GM12878 (cell line): ENCODE measurements around the gene CFAP47. TPM values are rescaled to one million over a fixed set of nuclear protein-coding genes. Genes with fewer than 3 reads are reported as not detected.

ENCODE experiments used
- ATAC-seq: fragments of 200-7000 bp; cut with Tn5 transposase; 3 replicates; pipeline ENCODE4 v1.9.1; 2020; ENCODE audit warnings: mild to moderate bottlenecking, moderate library complexity
- BruUV-seq: library from RNA; stranded (reverse); fragments of 400-500 nt; replicated peaks from 2 replicates; lab custom pipeline; 2021; lab: Mats Ljungman, UMichigan
- CTCF ChIA-PET: fragments of 300-600 bp; sonication (Branson Sonifier 250); formaldehyde crosslinking; extraction: SDS; loops from one replicate; lab custom pipeline; 2021; ENCODE audit warnings: inconsistent platforms; lab: Yijun Ruan, JAX
- POLR2A ChIA-PET: fragments of 350-600 bp; formaldehyde crosslinking; extraction: SDS; loops from one replicate; lab custom pipeline; 2021; ENCODE audit warnings: inconsistent platforms; lab: Charles Lee
- RAD21 ChIA-PET: fragments of 300-600 bp; sonication (Branson Sonifier 250); formaldehyde crosslinking; loops from one replicate; lab custom pipeline; 2023; ENCODE audit warnings: antibody characterized with exemption; ENCODE audit not compliant: unreplicated experiment; lab: Charles Lee
- SMC1A ChIA-PET: fragments of 300-600 bp; sonication (Branson Sonifier 250); formaldehyde crosslinking; loops from one replicate; lab custom pipeline; 2023; ENCODE audit not compliant: unreplicated experiment, uncharacterized antibody; lab: Charles Lee
- DNase-seq: peaks from one replicate; pipeline ENCODE4 v3.0.0-alpha.2; 2011; ENCODE audit warnings: low read depth, low spot score
- FAIRE-seq: peaks from 3 replicates; lab custom pipeline; 2011; peaks lifted over from hg19 to GRCh38; lab: Jason Lieb, UNC
- H2AFZ ChIP-seq: 2 replicates; pipeline ENCODE4 v1.6.0; 2011; ENCODE audit warnings: low read depth, low read length, control low read depth; ENCODE audit not compliant: control insufficient read depth
- H3K27ac ChIP-seq: 2 replicates; pipeline ENCODE4 v1.5.1; 2011; ENCODE audit warnings: control low read depth; ENCODE audit not compliant: control insufficient read depth, insufficient read depth
- H3K27me3 ChIP-seq, 2 experiments: replicated peaks in 1 of 2; 2 replicates each; pipeline versions ENCODE4 v1.6.0 to v1.6.1; 2011; ENCODE audit warnings: low read length in 1 of 2; ENCODE audit not compliant: control insufficient read depth in 2 of 2, insufficient read depth in 2 of 2
- H3K36me3 ChIP-seq, 2 experiments: 2 replicates each; pipeline ENCODE4 v1.5.1; 2011; ENCODE audit warnings: low read length in 1 of 2; ENCODE audit not compliant: control insufficient read depth in 2 of 2, insufficient read depth in 2 of 2
- H3K4me1 ChIP-seq: 2 replicates; pipeline ENCODE4 v1.6.1; 2011; ENCODE audit warnings: mild to moderate bottlenecking, low read length, moderate library complexity, mixed read lengths; ENCODE audit not compliant: control insufficient read depth, insufficient read depth
- H3K4me2 ChIP-seq: 2 replicates; pipeline ENCODE4 v1.6.0; 2011; ENCODE audit warnings: control low read depth; ENCODE audit not compliant: control insufficient read depth, insufficient read depth
- H3K4me3 ChIP-seq: fragments of 200-600 bp; sonication (generic); 2 replicates; pipeline ENCODE4 v1.5.1; 2016
- H3K79me2 ChIP-seq: 2 replicates; pipeline ENCODE4 v1.6.0; 2011; ENCODE audit warnings: low read length; ENCODE audit not compliant: control insufficient read depth, insufficient read depth
- H3K9ac ChIP-seq: 2 replicates; pipeline ENCODE4 v1.8.0; 2011; ENCODE audit warnings: low read length, control low read depth, mixed read lengths; ENCODE audit not compliant: control insufficient read depth, insufficient read depth
- H3K9me3 ChIP-seq: replicated peaks from 3 replicates; pipeline ENCODE4 v1.5.1; 2011; ENCODE audit warnings: mild to moderate bottlenecking, low read length; ENCODE audit not compliant: control insufficient read depth, insufficient read depth
- H4K20me1 ChIP-seq: 2 replicates; pipeline ENCODE4 v1.6.0; 2011; ENCODE audit not compliant: control insufficient read depth, insufficient read depth
- CBX3 ChIP-seq: fragments of 200-600 bp; sonication (generic); IDR thresholded peaks from 2 replicates; pipeline ENCODE4 v1.6.1; 2016; ENCODE audit warnings: low read depth, borderline replicate concordance
- MYC ChIP-seq: IDR thresholded peaks from 2 replicates; pipeline ENCODE4 v1.6.1; 2011; ENCODE audit warnings: mild to moderate bottlenecking, low read length, moderate library complexity, inconsistent platforms; ENCODE audit not compliant: insufficient read depth, insufficient replicate concordance, insufficient read length, severe bottlenecking
- PRDM15 ChIP-seq: fragments of 450-650 bp; formaldehyde crosslinking; IDR thresholded peaks from 2 replicates; pipeline ENCODE4 v1.4.0; 2020; ENCODE audit warnings: mild to moderate bottlenecking, moderate library complexity
- RELA ChIP-seq: fragments of 450-650 bp; IDR thresholded peaks from 2 replicates; pipeline ENCODE4 v1.8.0; 2014; ENCODE audit warnings: borderline replicate concordance; ENCODE audit not compliant: partially characterized antibody
- SRF ChIP-seq, 2 experiments: IDR thresholded peaks; 2 replicates each; pipeline ENCODE4 v1.6.1; 2011; ENCODE audit warnings: low read depth in 2 of 2, low read length in 2 of 2, mild to moderate bottlenecking in 1 of 2, moderate library complexity in 1 of 2
- WGBS: methylation state at CpG from one replicate; pipeline ENCODE4 v1.1.6; 2016; ENCODE audit warnings: low lambda C conversion rate; ENCODE audit not compliant: insufficient replicate concordance, insufficient coverage; ENCODE audit errors: missing lambda C conversion rate; 5-methylcytosine and 5-hydroxymethylcytosine counted together
- in situ Hi-C: fragments of 300-500 bp; cut with MboI; formaldehyde crosslinking; loops from 9 replicates; pipeline ENCODE4 v1.14.3; 2018; ENCODE audit warnings: mixed read lengths
- intact Hi-C: fragments of 100-400 bp; cut with micrococcal nuclease; formaldehyde crosslinking; loops from one replicate; pipeline ENCODE4 v1.14.2; 2022; ENCODE audit not compliant: unreplicated experiment
- polyA plus RNA-seq, 11 experiments: library from polyadenylated mRNA; depleted of rRNA in 4 of 11; unstranded in 6 of 11; stranded (reverse) in 5 of 11; fragments of >200 nt; fragmentation: Nextera tagmentation in 4 of 11; fragmentation: Illumina TruSeq in 1 of 11; extraction: Ambion mirVana in 4 of 11; extraction: Trizol in 1 of 11; gene quantifications; 1 replicate in 1 of 11; 2 replicates in 10 of 11; pipeline versions ENCODE4 v1.2.1 to v1.2.3, GENCODE V29; 2011 to 2016; ENCODE audit warnings: inconsistent platforms in 2 of 11, missing spikeins in 2 of 11, low read depth in 1 of 11
- total RNA-seq, 4 experiments: library from RNA; depleted of rRNA in 3 of 4; stranded (reverse); fragments of >200 nt in 3 of 4; fragmentation: Illumina TruSeq in 1 of 4; extraction: Trizol in 1 of 4; gene quantifications; 2 replicates each; pipeline versions ENCODE4 v1.2.1 to v1.2.3, GENCODE V29; 2013 to 2021

CFAP47 gene
- total and polyA plus RNA-seq, 10 of the 15 experiments (the other 5 are each of a cell fraction or from before 2014, with no cell fraction given): 0.02 to 0.88 (median 0.06) TPM; not detected in 3

GRCh38 chrX:36007207-36007606 is 87.7 kb downstream of the CFAP47 start (continued):
- TF ChIP-seq PRDM15 (CRISPR knock-in tag) (no peak), SRF (IDR thresholded peaks at IDR 0.05; ENCODE audit: low read depth in 2 of 2, low read length in 2 of 2) (no peak), RELA (no peak), MYC (no peak)
- TF ChIP-seq, all 136 proteins: peak for 0

DNA sequence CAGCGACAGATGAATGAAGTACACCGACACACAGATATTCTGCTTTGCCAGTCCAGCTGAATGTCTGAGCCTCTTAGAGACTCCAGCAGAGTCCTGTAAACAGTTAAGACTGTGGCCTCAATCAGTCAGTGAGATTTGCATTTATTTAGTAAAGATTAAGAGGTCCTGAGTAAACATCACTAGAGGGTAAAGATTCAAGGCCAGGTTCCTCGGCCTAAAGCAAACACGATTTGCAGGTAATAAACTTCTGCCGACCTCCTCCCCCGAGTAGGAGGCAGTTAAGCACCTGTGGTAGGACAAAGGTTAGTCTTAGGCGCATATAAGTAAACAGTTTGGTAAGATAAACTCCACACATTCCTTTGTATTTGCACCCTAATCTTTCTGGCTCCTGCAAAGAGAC is 99.6 kb downstream of the CFAP47 start:
- H3K9me3 ChIP-seq: no peaks in the 10 kb centered on the region
- no peak for FAIRE-seq
- intact Hi-C loops: no loop called here
- no peak for DNase-seq
- POLR2A ChIA-PET: no interaction called here
- H3K36me3 ChIP-seq: no peaks in the 10 kb centered on the region
- WGBS: 36% methylated on average over 7 of the region's 7 CpGs
- CTCF ChIA-PET: no interaction called here
- H3K79me2 ChIP-seq: no peaks in the 10 kb centered on the region
- no peak overlapping the region for H3K4me3 ChIP-seq
- H3K27ac ChIP-seq: no peak overlapping the region
- H3K4me2 ChIP-seq: no peak overlapping the region
- SMC1A ChIA-PET: no interaction called here
- no peaks in the 10 kb centered on the region for H3K4me1 ChIP-seq
- no peak for TF ChIP-seq CBX3
- no peak for ATAC-seq
- no TSS peak for BruUV-seq
- in situ Hi-C loops: no loop called here
- H3K9ac ChIP-seq: no peak overlapping the region
- no peak overlapping the region for H2AFZ ChIP-seq
- H4K20me1 ChIP-seq: no peaks in the 10 kb centered on the region
- RAD21 ChIA-PET: no interaction called here
- H3K27me3 ChIP-seq: no peaks in the 10 kb centered on the region
